Germinal center (tissue), 1 donor: ENCODE data around the gene BARHL2.
A peak's percentile ranks its signal among the peaks of the same experiment; 100 is the strongest.

ENCODE experiments used
- DNase-seq: peaks from one replicate; pipeline ENCODE4 v3.0.0; 2012; ENCODE audit warnings: mixed read lengths, low spot score

The BARHL2 gene

GRCh38 chr1:90724926-90725656, 8.0 kb upstream of the BARHL2 start:
- no peak for DNase-seq

GRCh38 chr1:90724361-90724760, 7.3 kb upstream of the BARHL2 start:
- DNase-seq, result no peak

- no peak for DNase-seq
These were observed 6.5 kb upstream of the BARHL2 start for GRCh38 chr1:90723590-90724108.

- DNase-seq, result no peak
These were observed 5.9 kb upstream of the BARHL2 start for GRCh38 chr1:90722874-90723589.

- DNase-seq, result peak; percentile 63
These were observed 4.4 kb upstream of the BARHL2 start for GRCh38 chr1:90721210-90722194.

- DNase-seq, result no peak
These were observed 3.1 kb upstream of the BARHL2 start for GRCh38 chr1:90720145-90720636.

- no peak for DNase-seq
These were observed 2.4 kb upstream of the BARHL2 start for GRCh38 chr1:90719330-90720144.

- no peak for DNase-seq
These were observed 1.6 kb upstream of the BARHL2 start for GRCh38 chr1:90718411-90719329.

GRCh38 chr1:90717665-90718410, 736 bp upstream of the BARHL2 start:
- DNase-seq, result no peak

GRCh38 chr1:90717356-90717664, 208 bp upstream of the BARHL2 start:
- DNase-seq, result no peak

GRCh38 chr1:90716243-90716551, 905 bp downstream of the BARHL2 start:
- DNase-seq, result no peak

GRCh38 chr1:90715309-90715708, 1.8 kb downstream of the BARHL2 start:
- DNase-seq, result no peak

- no peak for DNase-seq
These were observed 2.6 kb downstream of the BARHL2 start for GRCh38 chr1:90714521-90714951.

- no peak for DNase-seq
These were observed 3.2 kb downstream of the BARHL2 start for GRCh38 chr1:90713741-90714509.

- DNase-seq, result no peak
These were observed 4.0 kb downstream of the BARHL2 start for GRCh38 chr1:90712915-90713730.

- DNase-seq, result no peak
These were observed 4.8 kb downstream of the BARHL2 start for GRCh38 chr1:90712153-90712856.

- DNase-seq, result no peak
These were observed 5.4 kb downstream of the BARHL2 start for GRCh38 chr1:90711696-90712095.
